GM12891 (cell line): Measurements from ENCODE around the gene USP30.

ENCODE experiments used
- POLR2A ChIP-seq: IDR thresholded peaks from 2 replicates; pipeline ENCODE4 v1.6.1; 2011; ENCODE audit warnings: low read depth, low read length, control low read depth
- TAF1 ChIP-seq: IDR thresholded peaks from 2 replicates; pipeline ENCODE4 v1.6.1; 2011; ENCODE audit warnings: low read depth, low read length, control low read depth

DNA sequence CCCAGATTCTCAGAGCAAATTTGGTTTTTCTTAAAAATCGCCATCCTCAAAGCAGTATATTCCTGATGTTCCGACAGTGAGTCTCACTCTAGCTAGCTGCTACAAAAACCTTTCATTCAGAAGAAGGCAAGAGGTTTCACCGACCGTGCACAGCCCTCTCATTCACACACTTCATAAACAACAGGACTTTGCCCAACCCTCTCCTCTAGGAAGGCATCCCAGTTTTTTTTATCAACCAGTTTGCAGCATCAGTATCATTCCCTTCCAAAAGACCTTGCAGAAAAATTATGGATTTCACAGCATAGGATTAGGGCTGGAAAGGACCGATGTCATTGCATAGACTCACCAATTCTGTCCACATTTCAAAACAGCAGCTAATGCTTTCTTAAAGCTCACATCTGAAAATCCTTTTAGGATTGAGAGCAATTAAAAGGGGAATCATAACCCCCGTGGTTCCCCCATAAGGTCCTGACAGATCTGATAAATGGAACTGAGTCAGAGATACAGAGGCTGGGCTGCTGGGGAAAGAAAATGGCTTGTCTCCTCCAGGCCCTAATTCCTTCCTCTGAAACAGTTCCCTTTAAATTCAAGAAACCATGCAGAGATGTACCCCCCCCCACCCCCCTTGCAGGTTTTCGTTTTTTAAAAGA lies 32.1 kb upstream of the USP30 start:
- no peak for TF ChIP-seq POLR2A
- no peak for TF ChIP-seq TAF1
